ENCODE data around the gene ATP6V0E1. TPM values are rescaled to one million over a fixed set of nuclear protein-coding genes. Genes with fewer than 3 reads are reported as not detected.

ATP6V0E1 gene
- 353 TPM for polyA plus RNA-seq (2012; ENCODE audit: insufficient read length, low read depth)

DNA sequence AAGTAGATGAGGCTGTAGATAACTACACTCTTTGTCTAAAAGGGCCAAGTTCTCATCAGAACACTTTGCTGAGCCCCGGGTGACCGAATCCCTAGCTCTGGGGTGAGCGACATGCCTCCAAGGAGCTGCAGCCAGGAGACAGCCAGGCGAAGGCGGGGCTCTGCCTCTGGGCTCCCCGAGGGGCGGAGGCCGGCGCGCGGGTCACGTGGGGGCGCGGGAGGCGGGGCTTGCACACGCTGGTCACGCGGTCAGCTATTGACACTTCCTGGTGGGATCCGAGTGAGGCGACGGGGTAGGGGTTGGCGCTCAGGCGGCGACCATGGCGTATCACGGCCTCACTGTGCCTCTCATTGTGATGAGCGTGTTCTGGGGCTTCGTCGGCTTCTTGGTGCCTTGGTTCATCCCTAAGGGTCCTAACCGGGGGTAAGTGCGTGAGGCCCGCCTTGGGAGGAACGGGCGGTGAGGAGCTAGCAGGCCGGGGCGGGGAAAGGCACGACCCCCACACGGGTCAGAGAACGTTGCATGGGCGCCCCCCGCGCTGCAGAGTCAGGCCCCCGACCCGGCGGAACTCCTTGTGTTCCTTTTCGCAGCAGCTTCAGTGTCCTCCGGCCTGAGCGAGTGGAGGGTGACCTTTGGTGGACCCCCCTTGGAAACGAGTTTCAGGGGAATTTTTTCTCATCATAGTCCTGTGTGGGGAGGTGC lies at the start of gene ATP6V0E1:
Gene ATP6V0E1, plus strand, starts transcription at position 230 of the 702 bp plus-strand sequence. Its CDS starts 90 bp downstream, at position 320.
- TF ChIP-seq FOXP2 (optimal IDR thresholded peaks at IDR 0.05; ENCODE audit: borderline replicate concordance, extremely low read depth, extremely low read length, insufficient read depth) = peak; percentile 88
- no peak for TF ChIP-seq SIN3A (IDR thresholded peaks at IDR 0.05; ENCODE audit: borderline replicate concordance, insufficient read depth, low read length)
- TF ChIP-seq, protein P1, sequence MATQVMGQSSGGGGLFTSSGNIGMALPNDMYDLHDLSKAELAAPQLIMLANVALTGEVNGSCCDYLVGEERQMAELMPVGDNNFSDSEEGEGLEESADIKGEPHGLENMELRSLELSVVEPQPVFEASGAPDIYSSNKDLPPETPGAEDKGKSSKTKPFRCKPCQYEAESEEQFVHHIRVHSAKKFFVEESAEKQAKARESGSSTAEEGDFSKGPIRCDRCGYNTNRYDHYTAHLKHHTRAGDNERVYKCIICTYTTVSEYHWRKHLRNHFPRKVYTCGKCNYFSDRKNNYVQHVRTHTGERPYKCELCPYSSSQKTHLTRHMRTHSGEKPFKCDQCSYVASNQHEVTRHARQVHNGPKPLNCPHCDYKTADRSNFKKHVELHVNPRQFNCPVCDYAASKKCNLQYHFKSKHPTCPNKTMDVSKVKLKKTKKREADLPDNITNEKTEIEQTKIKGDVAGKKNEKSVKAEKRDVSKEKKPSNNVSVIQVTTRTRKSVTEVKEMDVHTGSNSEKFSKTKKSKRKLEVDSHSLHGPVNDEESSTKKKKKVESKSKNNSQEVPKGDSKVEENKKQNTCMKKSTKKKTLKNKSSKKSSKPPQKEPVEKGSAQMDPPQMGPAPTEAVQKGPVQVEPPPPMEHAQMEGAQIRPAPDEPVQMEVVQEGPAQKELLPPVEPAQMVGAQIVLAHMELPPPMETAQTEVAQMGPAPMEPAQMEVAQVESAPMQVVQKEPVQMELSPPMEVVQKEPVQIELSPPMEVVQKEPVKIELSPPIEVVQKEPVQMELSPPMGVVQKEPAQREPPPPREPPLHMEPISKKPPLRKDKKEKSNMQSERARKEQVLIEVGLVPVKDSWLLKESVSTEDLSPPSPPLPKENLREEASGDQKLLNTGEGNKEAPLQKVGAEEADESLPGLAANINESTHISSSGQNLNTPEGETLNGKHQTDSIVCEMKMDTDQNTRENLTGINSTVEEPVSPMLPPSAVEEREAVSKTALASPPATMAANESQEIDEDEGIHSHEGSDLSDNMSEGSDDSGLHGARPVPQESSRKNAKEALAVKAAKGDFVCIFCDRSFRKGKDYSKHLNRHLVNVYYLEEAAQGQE (IDR thresholded peaks at IDR 0.05; ENCODE audit: insufficient read depth in 1 of 2, low read depth in 2 of 2, low read length in 2 of 2) = 0 out of 4 replicates have a peak, but pooled peaks of 1 of the 2 experiments have one; percentile 12
- peak; percentile 63 for TF ChIP-seq POLR2AphosphoS5 (IDR thresholded peaks at IDR 0.05; ENCODE audit: low read depth, low read length)
- peak; percentile 69; the same call in 1 of the 2 replicates for TF ChIP-seq TAF1 (IDR thresholded peaks at IDR 0.05; ENCODE audit: borderline replicate concordance, insufficient read depth, low read length)

DNA sequence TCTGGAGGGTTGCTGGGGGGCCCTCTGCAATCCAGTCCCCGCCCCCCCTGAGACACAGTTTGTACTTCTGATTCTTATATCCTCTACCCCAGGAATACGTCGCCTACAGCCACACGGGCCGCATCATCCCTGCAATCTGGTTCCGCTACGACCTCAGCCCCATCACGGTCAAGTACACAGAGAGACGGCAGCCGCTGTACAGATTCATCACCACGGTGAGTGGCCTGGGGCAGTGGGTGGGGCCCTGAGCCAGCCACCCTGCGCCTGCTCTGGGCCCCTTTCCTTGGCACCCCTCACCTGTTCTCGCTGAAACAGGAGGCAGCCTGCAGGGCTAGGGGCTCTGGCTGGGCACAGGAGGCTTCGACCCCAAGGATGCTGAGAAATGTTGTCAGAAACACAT lies 48.5 kb upstream of the ATP6V0E1 start:
- no peak for TF ChIP-seq SIN3A (IDR thresholded peaks at IDR 0.05; ENCODE audit: borderline replicate concordance, insufficient read depth, low read length)
- TF ChIP-seq FOXP2 (optimal IDR thresholded peaks at IDR 0.05; ENCODE audit: borderline replicate concordance, extremely low read depth, extremely low read length, insufficient read depth) = no peak
- TF ChIP-seq, protein P1 (IDR thresholded peaks at IDR 0.05; ENCODE audit: insufficient read depth in 1 of 2, low read depth in 2 of 2, low read length in 2 of 2) = no peak
- TF ChIP-seq POLR2AphosphoS5 (IDR thresholded peaks at IDR 0.05; ENCODE audit: low read depth, low read length) = no peak
- no peak for TF ChIP-seq TAF1 (IDR thresholded peaks at IDR 0.05; ENCODE audit: borderline replicate concordance, insufficient read depth, low read length)

DNA sequence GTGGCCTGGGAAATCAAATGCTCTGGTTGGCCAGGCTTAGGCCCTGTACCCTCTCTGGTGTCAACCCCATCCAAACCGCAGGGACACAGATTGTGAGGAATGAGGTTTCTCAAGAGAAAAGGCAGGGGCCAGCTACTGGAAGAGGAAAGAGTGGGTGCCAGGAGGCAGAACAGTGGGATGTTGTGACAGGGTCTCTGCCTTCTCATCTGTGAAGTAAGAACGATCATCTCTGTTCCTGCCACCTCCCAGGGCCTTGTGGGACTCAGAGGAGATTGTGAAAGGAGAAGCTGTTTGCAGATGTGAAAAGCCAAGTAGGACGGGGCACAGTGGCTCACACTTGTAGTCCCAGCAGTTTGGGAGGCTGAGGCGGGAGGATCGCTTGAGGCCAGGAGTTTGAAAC lies 47.2 kb upstream of the ATP6V0E1 start:
- TF ChIP-seq TAF1 (IDR thresholded peaks at IDR 0.05; ENCODE audit: borderline replicate concordance, insufficient read depth, low read length) (no peak), SIN3A (IDR thresholded peaks at IDR 0.05; ENCODE audit: borderline replicate concordance, insufficient read depth, low read length) (no peak), FOXP2 (optimal IDR thresholded peaks at IDR 0.05; ENCODE audit: borderline replicate concordance, extremely low read depth, extremely low read length, insufficient read depth) (no peak), POLR2AphosphoS5 (IDR thresholded peaks at IDR 0.05; ENCODE audit: low read depth, low read length) (no peak)
- TF ChIP-seq, protein P1 (IDR thresholded peaks at IDR 0.05; ENCODE audit: insufficient read depth in 1 of 2, low read depth in 2 of 2, low read length in 2 of 2) = no peak

DNA sequence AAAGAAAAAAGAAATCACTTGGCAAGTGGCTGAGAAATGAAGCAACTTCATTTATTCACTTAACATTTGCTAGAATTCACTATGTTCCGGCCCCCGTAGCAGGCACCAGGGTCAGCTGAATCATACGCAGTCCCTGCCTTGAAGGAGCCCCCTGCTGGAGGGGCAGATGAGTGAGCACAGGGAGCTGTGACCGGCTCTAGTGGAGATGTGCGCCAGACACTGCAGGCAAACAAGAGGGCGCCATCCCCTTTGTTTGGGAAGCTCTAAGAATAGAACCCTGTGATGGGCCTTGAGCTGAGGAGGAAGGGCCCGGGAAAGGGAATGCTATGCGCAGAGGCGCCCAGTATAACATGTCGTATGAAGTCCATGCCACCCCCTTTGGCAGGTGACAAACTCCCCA lies 44.5 kb upstream of the ATP6V0E1 start:
- TF ChIP-seq POLR2AphosphoS5 (IDR thresholded peaks at IDR 0.05; ENCODE audit: low read depth, low read length) = no peak
- TF ChIP-seq, protein P1 (IDR thresholded peaks at IDR 0.05; ENCODE audit: insufficient read depth in 1 of 2, low read depth in 2 of 2, low read length in 2 of 2) = no peak
- no peak for TF ChIP-seq TAF1 (IDR thresholded peaks at IDR 0.05; ENCODE audit: borderline replicate concordance, insufficient read depth, low read length)
- TF ChIP-seq SIN3A (IDR thresholded peaks at IDR 0.05; ENCODE audit: borderline replicate concordance, insufficient read depth, low read length) = no peak
- no peak for TF ChIP-seq FOXP2 (optimal IDR thresholded peaks at IDR 0.05; ENCODE audit: borderline replicate concordance, extremely low read depth, extremely low read length, insufficient read depth)
